GM18511 (cell line): ENCODE results near the gene MGAT5B.
"Not testable (repeated sequence)": the region's sequence is repeated elsewhere in the genome, so short reads cannot be mapped to it uniquely, and the experiment has no call there.

Source experiments
- ATAC-seq: cut with Tn5 transposase; IDR thresholded peaks from one replicate; pipeline ENCODE4 v1.9.1; 2021; ENCODE audit warnings: mild to moderate bottlenecking, moderate library complexity; ENCODE audit not compliant: unreplicated experiment

Gene MGAT5B, protein sequence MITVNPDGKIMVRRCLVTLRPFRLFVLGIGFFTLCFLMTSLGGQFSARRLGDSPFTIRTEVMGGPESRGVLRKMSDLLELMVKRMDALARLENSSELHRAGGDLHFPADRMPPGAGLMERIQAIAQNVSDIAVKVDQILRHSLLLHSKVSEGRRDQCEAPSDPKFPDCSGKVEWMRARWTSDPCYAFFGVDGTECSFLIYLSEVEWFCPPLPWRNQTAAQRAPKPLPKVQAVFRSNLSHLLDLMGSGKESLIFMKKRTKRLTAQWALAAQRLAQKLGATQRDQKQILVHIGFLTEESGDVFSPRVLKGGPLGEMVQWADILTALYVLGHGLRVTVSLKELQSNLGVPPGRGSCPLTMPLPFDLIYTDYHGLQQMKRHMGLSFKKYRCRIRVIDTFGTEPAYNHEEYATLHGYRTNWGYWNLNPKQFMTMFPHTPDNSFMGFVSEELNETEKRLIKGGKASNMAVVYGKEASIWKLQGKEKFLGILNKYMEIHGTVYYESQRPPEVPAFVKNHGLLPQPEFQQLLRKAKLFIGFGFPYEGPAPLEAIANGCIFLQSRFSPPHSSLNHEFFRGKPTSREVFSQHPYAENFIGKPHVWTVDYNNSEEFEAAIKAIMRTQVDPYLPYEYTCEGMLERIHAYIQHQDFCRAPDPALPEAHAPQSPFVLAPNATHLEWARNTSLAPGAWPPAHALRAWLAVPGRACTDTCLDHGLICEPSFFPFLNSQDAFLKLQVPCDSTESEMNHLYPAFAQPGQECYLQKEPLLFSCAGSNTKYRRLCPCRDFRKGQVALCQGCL

DNA sequence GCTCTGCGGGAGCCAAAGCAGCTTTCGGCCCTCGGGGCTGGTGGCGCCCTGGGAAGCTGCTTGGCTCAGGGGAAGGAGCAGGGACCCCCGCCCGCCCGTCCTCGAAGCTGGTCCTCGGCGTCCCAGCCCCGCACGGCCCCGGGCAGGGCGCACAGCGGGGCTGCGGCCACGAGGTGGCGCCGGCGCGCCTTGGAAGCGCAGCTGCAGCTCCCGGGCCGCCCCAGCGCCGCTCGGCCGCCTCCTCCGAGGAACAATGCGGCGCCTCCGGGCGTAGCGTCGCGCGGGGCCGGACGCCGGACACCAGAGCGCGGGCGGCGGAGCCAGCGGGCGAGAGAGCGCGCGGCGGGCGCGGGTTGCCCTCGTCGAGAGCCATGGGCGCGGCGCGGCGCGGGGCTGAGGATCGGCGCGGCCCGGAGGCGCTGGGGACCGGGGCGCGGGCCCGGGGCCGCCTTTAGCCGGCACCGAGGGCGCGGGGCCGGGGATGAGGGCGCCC is at the start of gene MGAT5B:
Gene MGAT5B (plus strand): TSS at position 229 of the 493 bp plus-strand sequence. CDS start 626 bp downstream, outside the sequence.
- ATAC-seq, result no peak

DNA sequence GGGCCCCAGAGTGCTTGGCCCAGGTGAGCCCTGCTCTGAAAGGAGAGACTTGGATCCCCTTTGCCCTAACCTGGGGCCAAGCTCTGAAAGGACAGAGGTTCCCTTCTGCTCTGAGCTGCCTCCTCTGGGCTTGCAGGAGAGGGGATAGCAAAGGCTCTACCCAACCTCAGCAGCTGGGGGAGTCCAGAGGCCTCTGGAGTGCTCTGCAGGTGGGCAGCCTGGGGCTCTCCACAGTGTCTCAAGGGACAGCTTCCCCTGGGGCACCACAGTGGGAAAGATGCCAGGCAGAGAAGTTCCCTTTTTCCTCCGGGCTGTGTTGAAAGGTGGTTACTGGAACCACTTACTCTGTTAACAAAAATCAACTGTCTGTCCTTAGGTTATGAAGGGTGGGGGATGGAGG is 48.2 kb upstream of the MGAT5B start:
- no peak for ATAC-seq

DNA sequence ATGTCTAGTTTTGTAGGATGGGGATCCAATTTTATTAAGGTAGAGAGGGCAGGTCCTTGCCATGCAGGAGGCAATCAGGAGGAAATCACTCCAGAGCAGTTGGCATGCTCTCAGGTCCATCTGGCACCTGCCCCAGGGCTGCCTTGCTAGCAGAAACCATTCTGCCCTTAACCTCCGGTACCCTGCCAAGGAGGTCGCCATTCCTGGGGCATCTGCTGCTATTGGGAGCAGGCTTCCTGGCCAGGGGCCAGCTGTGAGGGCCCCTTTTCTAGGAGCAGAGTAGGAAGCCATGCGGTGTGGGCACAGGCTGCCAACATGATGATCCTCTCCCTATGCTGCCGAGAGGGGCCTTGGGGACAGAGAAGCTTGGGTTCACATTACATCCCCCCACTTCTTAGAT is 47.6 kb upstream of the MGAT5B start:
- no peak for ATAC-seq

DNA sequence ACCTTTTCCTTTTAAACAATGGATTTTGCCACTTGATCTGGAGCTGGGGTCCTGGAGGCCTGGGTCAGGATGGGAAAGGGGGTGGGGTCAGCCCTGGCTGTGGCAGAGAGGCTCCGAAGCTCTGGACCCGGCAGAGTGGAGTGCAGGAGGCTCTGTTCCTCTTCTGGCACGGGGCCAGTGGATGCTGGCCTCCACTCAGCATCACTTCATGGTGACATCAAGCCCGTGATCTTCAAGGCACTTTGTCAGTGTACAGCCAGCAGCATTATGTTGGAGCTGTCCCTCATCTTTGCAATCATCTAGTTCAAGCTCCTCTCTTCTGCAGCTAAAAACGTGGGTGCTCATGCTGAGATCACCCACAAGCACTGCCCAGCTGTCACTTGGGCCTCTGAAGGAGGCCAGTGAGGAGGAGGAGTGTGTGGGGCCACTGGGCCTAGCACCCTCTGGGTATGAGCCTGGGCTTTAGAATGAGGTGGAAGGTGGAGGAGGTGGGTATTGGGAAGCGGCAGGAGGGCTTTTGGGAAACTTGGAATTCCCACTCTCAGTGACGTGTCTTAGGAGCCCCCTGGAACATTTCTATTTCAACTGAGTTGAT is 45.9 kb upstream of the MGAT5B start:
- no peak for ATAC-seq

DNA sequence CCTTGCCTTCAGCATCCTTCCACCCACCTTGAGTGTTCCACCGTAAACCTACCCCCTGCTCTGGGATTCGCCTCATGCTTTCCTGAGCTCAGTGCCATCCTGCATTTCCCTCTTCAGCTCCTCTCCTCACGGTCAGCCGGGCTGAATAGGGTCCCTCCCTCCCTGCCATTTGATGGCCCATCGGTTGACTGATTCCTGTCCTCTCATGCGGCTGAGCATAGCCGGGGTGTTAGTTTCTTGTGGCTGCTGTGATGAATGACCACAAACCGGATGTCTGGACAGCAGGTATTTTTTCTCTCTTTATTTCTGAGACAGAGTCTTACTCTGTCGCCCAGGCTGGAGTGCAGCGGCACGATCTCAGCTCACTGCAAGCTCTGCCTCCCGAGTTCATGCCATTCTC is 44.1 kb upstream of the MGAT5B start:
- ATAC-seq, result no peak

DNA sequence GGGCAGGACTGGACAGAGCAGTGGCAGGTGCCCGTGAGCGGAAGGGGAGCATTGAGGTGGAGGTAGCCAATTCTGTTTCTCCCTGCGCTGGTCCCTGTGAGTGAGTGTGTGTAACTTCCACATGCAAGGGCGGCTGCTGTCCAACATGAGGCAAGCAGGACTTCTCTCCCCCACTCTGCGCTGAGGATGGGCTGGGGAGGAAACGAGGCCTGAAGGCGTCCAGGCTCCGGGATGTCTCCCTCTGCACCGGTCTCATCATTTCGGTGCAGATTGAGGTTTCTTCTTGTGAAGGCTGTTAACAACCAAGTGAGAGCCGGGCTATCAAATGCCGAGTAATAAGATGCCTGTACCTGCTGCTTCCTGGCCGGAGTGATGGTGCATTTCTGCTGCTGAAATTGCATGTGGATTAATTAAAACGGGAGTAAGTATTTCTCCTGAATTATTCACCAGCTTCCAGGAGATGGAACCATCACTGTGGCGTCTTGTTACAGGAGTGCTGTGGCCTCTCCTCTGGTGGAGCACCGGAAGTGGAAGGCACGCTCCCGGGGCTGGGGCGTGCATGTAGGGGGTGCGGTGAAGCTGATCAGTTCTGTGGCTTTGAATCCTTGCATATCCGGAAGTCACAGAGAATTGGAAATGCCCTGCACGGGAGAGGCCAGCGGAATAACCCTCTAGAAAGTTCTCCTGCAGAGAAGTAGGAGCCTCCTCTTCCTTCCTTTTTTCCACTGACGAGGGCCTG is 41.7 kb upstream of the MGAT5B start:
- ATAC-seq, result no peak

DNA sequence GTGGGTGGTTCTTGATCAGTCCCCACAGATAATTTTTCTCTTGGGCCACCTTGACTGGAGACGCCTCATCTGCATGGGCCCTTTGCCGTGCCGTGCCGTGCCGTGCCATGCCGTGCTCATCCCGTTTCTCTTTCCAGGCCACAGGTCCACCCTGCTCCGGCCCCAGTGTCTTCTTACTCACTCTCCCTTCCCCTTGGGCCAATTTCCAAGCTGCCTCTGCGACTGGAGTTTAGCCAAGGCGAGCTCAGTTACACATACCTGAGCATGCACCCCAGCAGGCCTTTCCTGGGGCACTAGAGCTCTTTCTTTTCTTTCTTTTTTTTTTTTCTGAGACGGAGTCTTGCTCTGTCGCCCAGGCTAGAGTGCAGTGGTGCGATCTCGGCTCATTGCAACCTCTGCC is 40.5 kb upstream of the MGAT5B start:
- ATAC-seq, result no peak

DNA sequence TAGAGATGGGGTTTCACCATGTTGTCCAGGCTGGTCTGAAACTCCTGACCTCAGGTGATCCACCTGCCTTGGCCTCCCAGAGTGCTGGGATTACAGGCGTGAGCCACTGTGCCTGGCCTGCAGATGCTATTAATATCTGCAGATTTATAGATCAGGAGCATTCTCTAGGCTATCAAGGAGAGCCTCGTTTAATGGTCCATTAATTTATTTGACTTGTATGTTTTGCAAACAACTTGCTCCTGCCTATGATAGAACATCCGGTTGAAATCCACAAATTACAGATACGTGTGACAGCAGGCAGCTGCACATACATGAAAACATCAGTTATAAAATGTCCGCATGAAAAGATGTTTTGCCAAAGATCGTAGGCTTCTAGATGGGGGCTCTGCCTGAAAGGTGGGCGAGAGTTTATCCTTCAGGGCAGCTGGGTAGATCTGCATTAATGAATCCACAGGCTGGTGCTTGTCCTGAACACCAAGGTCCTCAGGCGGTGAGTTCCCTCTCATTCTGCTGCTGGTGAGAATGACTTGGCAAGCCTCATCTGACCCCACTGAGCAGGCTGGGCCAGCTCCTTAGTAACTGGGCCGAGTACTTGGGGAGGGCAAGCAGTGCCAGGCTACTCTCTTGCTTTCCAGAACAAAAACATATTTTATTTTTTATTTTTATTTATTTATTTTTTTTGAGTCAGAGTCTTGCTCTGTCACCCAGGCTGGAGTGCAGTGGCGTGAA is 37.1 kb upstream of the MGAT5B start:
- ATAC-seq, result no peak

DNA sequence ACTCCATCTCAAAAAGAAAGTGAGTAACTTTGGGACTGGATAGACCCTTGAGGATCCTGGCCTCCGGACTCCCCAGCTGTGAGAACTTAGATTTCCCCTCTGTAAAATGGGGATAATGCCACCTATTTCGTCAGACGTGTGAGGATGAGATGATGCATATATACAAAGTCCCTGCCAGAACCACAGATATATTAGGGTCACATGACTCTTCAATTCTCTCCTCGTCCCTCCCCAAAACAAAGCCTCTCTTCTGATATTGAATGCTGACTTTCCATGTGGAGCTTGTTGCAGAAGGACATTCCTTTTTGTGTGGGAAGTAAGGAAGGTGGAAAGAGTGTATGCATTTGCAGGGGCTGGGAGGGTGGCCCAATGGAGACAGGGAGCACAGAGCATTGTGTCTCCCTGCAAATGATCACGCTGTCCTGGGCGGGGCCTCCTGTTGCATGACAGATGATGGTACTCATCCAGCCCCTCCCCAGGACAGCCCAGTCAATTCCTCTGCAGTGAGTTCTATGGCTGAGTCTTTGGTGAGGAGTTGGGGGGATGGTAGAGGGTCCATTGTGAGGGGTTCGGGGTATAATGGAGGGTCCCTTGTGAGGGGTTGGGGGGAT is 35.1 kb upstream of the MGAT5B start:
- no peak for ATAC-seq

DNA sequence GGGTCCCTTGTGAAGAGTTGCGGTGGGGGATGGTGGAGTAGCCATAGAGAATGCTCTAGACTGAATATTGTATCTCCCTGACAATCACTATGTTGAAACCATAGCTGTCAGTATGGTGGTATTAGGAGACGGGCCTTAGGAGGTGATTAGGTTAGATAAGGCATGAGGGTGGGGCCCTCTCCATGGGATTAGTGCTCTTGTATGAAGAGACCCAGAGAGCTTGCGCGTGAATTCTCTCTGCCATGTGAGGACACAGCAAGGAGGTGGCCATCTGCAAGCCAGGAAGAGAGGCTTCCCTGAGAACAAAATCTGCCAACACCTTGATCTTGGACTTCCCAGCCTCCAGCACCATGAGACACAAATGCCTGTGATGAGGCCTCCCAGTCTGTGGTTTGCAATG is 34.5 kb upstream of the MGAT5B start:
- ATAC-seq, result no peak

DNA sequence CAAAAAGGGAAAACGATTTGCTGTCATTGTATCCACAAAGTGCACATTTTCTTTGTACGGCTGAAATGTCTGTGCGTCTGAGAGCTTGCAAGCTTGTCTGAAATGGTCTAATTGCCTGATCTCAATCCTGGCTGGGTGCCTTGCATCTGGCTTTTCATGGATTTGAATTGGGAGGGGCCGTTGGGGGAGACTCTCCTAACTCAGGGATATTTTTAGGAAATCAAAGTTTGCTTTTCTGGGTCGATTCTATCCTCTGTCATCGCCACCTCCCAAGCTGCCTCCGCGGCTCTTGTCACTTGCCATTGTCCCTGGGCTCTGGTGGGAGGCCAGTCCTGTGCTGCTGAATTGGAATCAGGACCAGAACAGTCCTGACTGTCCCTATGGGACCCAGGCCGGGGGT is 33.3 kb upstream of the MGAT5B start:
- ATAC-seq, result no peak

DNA sequence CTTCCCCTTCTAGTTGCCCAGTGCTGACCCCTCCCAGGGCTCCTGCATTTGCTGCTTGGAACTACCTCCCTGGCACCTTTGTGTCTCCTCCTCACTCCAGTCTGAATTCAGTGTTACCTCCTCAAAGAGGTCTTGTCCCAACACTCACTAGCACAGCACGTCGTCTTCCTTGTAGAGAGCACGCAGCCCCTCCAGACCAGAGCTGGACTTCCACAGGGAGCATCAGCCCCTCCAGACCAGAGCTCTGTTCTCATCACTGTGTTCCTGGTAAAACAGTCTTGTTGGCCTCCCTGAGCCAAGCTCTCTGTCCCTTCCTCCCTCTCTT is 27.8 kb upstream of the MGAT5B start:
- ATAC-seq, result no peak

DNA sequence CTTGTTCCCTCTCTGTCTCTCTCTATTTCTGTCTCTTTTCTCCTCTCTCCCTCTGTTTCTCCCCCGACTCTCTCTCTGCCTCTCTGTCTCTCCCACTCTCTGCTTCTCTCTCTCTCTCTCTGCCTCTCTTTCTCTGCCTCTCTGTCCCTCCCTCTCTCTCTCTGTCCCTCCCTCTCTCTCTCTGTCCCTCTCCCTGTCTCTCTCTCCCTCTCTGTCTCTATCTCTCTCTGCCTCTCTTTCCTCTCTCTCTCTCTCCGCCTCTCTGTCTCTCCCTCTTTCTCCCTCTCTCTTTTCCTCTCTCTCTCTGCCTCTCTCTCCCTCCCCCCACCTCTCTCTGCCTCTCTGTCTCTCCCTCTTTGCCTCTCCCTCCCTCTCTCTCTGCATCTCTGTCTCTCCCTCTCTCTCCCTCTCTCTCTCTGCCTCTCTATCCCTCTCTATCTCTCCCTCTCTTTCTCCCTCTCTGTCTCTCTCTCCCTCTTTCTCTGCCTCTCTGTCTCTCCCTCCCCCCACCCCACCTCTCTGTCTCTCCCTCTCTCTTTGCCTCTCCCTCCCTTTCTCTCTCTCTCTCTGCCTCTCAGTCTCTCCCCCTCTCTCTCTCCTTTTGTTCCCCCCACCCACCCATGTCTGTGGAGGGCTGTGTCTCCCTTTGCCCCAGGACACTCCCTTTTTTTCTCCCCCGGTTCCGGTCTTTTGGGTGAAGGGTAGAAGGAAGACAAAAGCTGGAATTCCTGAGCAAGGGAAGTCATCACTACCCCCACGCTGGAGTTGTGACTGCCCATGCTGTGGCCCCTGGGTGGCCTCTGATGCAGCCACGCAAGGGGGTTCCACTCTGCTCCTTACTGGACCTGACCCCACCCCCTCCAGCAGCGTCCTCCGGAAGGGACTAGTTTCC is 27.1 kb upstream of the MGAT5B start:
- no peak for ATAC-seq

DNA sequence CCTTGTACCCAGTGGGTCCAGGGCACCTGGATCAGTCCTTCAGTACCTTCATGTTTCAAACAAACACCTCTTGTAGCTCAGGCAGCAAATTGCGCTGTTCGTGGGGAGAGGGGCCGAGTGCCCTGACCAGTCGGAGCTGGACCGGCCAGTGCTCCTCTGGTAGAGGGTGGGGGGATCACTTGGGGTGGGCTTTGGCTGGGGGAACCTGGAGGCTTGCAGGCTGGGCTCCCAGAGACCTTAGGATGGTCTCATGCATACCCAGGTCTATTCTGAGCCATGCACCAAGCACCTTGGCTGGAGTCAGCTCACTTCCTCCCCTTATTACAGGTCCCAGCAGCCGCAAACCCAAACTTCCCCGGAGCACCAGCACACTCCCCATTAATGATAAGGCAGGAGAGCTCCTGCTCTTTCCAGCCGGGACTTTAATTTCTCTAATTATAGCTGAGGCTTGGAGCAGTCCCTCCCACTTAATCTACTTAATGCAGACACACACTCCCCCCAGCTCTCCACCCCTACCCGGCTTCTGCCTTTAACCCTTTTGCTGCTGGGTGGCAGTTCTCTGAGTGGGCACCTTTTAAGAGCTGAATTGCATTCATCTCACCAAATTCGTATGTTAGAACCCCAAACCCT is 26.3 kb upstream of the MGAT5B start:
- no peak for ATAC-seq

DNA sequence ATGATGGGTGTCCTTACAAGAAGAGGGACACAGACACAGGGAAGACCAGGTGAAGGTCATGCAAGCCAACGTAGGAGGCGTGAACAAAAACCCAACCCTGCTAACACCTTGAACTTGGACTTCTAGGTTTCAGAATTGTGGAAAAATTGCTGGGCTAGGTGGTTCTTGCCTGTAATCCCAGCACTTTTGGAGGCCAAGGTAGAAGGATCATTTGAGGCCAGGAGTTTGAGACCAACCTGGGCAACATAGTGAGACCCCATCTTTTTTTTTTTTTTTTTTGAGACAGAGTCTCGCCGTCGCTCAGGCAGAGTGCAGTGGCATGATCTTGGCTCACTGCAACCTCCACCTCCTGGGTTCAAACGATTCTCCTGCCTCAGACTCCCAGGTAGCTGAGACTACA is 25.1 kb upstream of the MGAT5B start:
- ATAC-seq, result not testable (repeated sequence)

DNA sequence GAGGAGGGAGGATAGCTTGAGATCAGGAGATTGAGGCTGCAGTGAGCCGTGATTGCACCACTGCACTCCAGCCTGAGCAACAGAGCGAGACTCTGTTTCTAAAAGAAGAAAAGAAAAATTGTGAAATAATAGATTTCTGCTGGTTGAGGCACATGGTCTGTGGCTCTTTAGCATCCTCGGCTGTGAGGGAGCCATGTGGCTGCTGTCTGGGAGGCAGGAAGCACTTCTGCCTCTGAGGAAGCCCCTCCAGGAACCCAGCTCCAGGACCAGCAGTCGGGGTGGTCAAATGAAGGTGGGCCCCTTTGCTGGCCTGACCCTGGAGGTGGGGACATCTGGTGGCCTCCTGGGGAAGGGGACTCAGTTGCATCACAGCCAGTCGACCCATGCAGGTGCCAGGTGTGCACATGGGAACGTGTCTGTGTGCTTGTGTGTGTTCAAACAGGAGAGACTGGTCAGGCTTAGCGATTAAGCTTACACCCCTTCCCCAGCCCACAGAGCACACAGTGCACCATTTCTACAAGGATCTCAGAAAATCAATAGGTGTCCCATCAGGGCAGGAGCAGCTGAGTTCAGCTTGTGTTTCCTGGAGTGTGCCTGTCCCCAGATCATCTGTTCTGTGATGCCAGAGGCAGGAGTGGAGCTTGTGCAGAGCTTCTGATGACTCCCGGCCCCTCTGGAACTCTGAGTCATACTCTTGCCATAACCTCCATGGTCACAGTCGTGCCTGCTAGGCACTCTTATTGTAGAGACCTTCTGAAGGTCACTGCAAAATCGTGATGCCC is 24.3 kb upstream of the MGAT5B start:
- ATAC-seq, result no peak

DNA sequence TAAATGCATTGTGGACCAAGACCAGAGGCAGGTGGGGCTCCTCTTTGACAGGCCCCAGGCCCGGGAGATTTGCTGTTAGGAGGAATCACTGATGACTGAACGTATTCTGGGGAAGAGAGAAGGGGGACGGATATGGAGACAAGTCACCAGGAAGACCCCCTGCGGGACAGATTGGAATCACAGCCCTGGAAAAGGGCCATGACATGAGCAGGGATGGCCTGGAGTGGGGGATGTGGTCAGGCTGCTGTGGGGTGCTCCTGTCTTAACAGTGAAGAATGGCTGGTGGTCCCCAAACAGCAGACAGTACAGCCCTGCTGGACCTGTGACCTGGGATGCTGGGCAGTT is 23.7 kb upstream of the MGAT5B start:
- ATAC-seq, result no peak

DNA sequence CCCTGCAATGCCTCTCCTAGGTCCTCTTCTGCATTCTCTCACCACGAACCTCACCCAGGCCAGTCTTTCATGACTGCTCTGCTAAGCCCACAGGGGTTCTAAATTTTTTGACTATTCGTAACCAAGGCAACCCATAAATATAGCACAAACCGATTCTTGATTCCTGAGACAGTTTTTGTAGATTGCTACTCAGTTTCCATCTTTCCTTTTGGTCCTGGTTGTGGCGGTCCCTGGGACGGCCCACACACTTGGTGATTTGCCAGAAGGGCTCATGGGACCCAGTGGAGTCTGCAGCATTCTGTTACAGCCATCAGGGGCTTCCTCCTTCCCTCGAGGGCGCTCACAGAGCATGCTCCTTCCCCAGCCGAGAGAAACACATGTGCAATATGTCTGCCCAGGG is 23.4 kb upstream of the MGAT5B start:
- ATAC-seq, result no peak
